GM23338 (cell line): ENCODE results near the gene IRF6.

ENCODE experiments used
- CREB1 ChIP-seq: fragments of 250-450 bp; sonication (Bioruptor Pico); IDR thresholded peaks from 2 replicates; pipeline ENCODE4 v1.5.0; 2020; ENCODE audit warnings: low read depth, mild to moderate bottlenecking, moderate library complexity
- CTCF ChIP-seq, 2 experiments: fragments of 200-600 bp in 1 of 2; sonication (generic) in 1 of 2; conservative IDR thresholded peaks; 2 replicates each; pipeline versions ENCODE4 v1.5.1 to v1.6.1; 2016 to 2017; ENCODE audit warnings: antibody characterized with exemption in 2 of 2, low read depth in 2 of 2, mild to moderate bottlenecking in 2 of 2, moderate library complexity in 1 of 2
- EZH2 ChIP-seq: fragments of 200-600 bp; sonication (generic); IDR thresholded peaks from one replicate; pipeline ENCODE4 v1.8.0; 2017; ENCODE audit warnings: antibody characterized with exemption, mild to moderate bottlenecking, low read depth; ENCODE audit not compliant: unreplicated experiment
- EZH2phosphoT487 ChIP-seq: fragments of 200-600 bp; sonication (generic); IDR thresholded peaks from one replicate; pipeline ENCODE4 v1.8.1; 2018; ENCODE audit warnings: antibody characterized with exemption; ENCODE audit not compliant: unreplicated experiment
- JUNB ChIP-seq: IDR thresholded peaks from one replicate; pipeline ENCODE4 v1.6.1; 2016; ENCODE audit warnings: antibody characterized with exemption; ENCODE audit not compliant: unreplicated experiment
- NANOG ChIP-seq: IDR thresholded peaks from 2 replicates; pipeline ENCODE4 v1.6.1; 2016; ENCODE audit warnings: antibody characterized with exemption, borderline replicate concordance
- POLR2AphosphoS5 ChIP-seq: IDR thresholded peaks from 2 replicates; pipeline ENCODE4 v1.6.1; 2016; ENCODE audit warnings: antibody characterized with exemption, low read depth
- REST ChIP-seq: IDR thresholded peaks from one replicate; pipeline ENCODE4 v1.6.1; 2018; ENCODE audit warnings: antibody characterized with exemption; ENCODE audit not compliant: unreplicated experiment
- STAT1 ChIP-seq: IDR thresholded peaks from one replicate; pipeline ENCODE4 v1.6.1; 2016; ENCODE audit warnings: antibody characterized with exemption; ENCODE audit not compliant: unreplicated experiment
- ZNF114 ChIP-seq: fragments of 250-450 bp; sonication (Bioruptor Pico); IDR thresholded peaks from 2 replicates; pipeline ENCODE4 v1.5.0; 2020; ENCODE audit warnings: mild to moderate bottlenecking, moderate library complexity
- ZNF331 ChIP-seq: fragments of 250-450 bp; sonication (Bioruptor Pico); IDR thresholded peaks from 2 replicates; pipeline ENCODE4 v1.5.0; 2020; ENCODE audit warnings: low read depth, mild to moderate bottlenecking, moderate library complexity
- TF ChIP-seq, protein P1 (sequence below): fragments of 250-450 bp; sonication (Bioruptor Pico); IDR thresholded peaks from 2 replicates; pipeline ENCODE4 v1.5.0; 2020; ENCODE audit warnings: mild to moderate bottlenecking, moderate library complexity
- TF ChIP-seq, protein P2 (sequence below): IDR thresholded peaks from 2 replicates; pipeline ENCODE4 v1.6.1; 2016; ENCODE audit warnings: antibody characterized with exemption

- TF ChIP-seq CTCF (conservative IDR thresholded peaks at IDR 0.05; ENCODE audit: low read depth in 2 of 2) (no peak), POLR2AphosphoS5 (no peak), JUNB (no peak), ZNF114 (no peak), STAT1 (no peak), EZH2 (no peak), REST (no peak), CREB1 (CRISPR knock-in tag) (no peak), NANOG (no peak), EZH2phosphoT487 (no peak), ZNF331 (CRISPR knock-in tag) (no peak)
- TF ChIP-seq, protein P1, sequence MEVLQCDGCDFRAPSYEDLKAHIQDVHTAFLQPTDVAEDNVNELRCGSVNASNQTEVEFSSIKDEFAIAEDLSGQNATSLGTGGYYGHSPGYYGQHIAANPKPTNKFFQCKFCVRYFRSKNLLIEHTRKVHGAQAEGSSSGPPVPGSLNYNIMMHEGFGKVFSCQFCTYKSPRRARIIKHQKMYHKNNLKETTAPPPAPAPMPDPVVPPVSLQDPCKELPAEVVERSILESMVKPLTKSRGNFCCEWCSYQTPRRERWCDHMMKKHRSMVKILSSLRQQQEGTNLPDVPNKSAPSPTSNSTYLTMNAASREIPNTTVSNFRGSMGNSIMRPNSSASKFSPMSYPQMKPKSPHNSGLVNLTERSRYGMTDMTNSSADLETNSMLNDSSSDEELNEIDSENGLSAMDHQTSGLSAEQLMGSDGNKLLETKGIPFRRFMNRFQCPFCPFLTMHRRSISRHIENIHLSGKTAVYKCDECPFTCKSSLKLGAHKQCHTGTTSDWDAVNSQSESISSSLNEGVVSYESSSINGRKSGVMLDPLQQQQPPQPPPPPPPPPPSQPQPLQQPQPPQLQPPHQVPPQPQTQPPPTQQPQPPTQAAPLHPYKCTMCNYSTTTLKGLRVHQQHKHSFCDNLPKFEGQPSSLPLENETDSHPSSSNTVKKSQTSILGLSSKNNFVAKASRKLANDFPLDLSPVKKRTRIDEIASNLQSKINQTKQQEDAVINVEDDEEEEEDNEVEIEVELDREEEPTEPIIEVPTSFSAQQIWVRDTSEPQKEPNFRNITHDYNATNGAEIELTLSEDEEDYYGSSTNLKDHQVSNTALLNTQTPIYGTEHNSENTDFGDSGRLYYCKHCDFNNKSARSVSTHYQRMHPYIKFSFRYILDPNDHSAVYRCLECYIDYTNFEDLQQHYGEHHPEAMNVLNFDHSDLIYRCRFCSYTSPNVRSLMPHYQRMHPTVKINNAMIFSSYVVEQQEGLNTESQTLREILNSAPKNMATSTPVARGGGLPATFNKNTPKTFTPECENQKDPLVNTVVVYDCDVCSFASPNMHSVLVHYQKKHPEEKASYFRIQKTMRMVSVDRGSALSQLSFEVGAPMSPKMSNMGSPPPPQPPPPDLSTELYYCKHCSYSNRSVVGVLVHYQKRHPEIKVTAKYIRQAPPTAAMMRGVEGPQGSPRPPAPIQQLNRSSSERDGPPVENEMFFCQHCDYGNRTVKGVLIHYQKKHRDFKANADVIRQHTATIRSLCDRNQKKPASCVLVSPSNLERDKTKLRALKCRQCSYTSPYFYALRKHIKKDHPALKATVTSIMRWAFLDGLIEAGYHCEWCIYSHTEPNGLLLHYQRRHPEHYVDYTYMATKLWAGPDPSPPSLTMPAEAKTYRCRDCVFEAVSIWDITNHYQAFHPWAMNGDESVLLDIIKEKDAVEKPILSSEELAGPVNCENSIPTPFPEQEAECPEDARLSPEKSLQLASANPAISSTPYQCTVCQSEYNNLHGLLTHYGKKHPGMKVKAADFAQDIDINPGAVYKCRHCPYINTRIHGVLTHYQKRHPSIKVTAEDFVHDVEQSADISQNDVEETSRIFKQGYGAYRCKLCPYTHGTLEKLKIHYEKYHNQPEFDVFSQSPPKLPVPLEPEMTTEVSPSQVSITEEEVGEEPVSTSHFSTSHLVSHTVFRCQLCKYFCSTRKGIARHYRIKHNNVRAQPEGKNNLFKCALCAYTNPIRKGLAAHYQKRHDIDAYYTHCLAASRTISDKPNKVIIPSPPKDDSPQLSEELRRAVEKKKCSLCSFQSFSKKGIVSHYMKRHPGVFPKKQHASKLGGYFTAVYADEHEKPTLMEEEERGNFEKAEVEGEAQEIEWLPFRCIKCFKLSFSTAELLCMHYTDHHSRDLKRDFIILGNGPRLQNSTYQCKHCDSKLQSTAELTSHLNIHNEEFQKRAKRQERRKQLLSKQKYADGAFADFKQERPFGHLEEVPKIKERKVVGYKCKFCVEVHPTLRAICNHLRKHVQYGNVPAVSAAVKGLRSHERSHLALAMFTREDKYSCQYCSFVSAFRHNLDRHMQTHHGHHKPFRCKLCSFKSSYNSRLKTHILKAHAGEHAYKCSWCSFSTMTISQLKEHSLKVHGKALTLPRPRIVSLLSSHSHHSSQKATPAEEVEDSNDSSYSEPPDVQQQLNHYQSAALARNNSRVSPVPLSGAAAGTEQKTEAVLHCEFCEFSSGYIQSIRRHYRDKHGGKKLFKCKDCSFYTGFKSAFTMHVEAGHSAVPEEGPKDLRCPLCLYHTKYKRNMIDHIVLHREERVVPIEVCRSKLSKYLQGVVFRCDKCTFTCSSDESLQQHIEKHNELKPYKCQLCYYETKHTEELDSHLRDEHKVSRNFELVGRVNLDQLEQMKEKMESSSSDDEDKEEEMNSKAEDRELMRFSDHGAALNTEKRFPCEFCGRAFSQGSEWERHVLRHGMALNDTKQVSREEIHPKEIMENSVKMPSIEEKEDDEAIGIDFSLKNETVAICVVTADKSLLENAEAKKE (CRISPR knock-in tag), result no peak
- TF ChIP-seq, protein P2, sequence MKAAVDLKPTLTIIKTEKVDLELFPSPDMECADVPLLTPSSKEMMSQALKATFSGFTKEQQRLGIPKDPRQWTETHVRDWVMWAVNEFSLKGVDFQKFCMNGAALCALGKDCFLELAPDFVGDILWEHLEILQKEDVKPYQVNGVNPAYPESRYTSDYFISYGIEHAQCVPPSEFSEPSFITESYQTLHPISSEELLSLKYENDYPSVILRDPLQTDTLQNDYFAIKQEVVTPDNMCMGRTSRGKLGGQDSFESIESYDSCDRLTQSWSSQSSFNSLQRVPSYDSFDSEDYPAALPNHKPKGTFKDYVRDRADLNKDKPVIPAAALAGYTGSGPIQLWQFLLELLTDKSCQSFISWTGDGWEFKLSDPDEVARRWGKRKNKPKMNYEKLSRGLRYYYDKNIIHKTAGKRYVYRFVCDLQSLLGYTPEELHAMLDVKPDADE, result no peak
Observed at GRCh38 chr1:209825591-209826434, 19.9 kb upstream of the IRF6 start.
